K562 (cell line): ENCODE results near the gene ZBTB8B. TPM values are rescaled to one million over a fixed set of nuclear protein-coding genes. Genes with fewer than 3 reads are reported as not detected.

Experiments used
- AFF4 ChIP-seq: sonication (generic); formaldehyde crosslinking; IDR thresholded peaks from 2 replicates; pipeline ENCODE4 v1.8.0; 2023; ENCODE audit warnings: mild to moderate bottlenecking, missing genetic modification reagents
- CTBP1 ChIP-seq: fragments of 450-650 bp; IDR thresholded peaks from 2 replicates; pipeline ENCODE4 v1.6.1; 2016; ENCODE audit warnings: borderline replicate concordance
- CTCF ChIP-seq, 3 experiments: IDR thresholded peaks in 2 of 3; conservative IDR thresholded peaks in 1 of 3; 2 replicates each; pipeline ENCODE4 v1.5.1; 2011 to 2012; ENCODE audit warnings: low read length in 3 of 3, mild to moderate bottlenecking in 3 of 3, control low read depth in 2 of 3, improper control_type of control experiment in 1 of 3, inconsistent platforms in 1 of 3, low read depth in 1 of 3, mixed read lengths in 1 of 3, moderate library complexity in 1 of 3; ENCODE audit not compliant: insufficient read depth in 2 of 3
- CXXC5 ChIP-seq: fragments of 250-450 bp; sonication (Bioruptor Pico); IDR thresholded peaks from 2 replicates; pipeline ENCODE4 v1.8.0; 2022; ENCODE audit warnings: inconsistent platforms, mild to moderate bottlenecking, moderate library complexity
- DACH1 ChIP-seq: fragments of 450-650 bp; IDR thresholded peaks from 2 replicates; pipeline ENCODE4 v1.6.1; 2018; ENCODE audit not compliant: partially characterized antibody
- MCM2 ChIP-seq: fragments of 450-650 bp; IDR thresholded peaks from 2 replicates; pipeline ENCODE4 v1.6.1; 2017; ENCODE audit warnings: low read depth, mild to moderate bottlenecking
- NONO ChIP-seq, 2 experiments: fragments of 200-400 bp in 1 of 2; fragments of 450-650 bp in 1 of 2; formaldehyde crosslinking in 1 of 2; IDR thresholded peaks; 2 replicates each; pipeline ENCODE4 v1.6.1; 2017; ENCODE audit warnings: low read depth in 2 of 2, mild to moderate bottlenecking in 2 of 2, moderate library complexity in 2 of 2, low read length in 1 of 2
- ZNF609 ChIP-seq: sonication (generic); formaldehyde crosslinking; IDR thresholded peaks from 2 replicates; pipeline ENCODE4 v1.8.1; 2023; ENCODE audit warnings: missing genetic modification reagents, mild to moderate bottlenecking, borderline replicate concordance
- polyA plus RNA-seq, 8 experiments: library from polyadenylated mRNA; depleted of rRNA in 4 of 8; stranded (reverse) in 5 of 8; unstranded in 3 of 8; fragments of >200 nt; fragmentation: Nextera tagmentation in 2 of 8; fragmentation: Illumina TruSeq in 1 of 8; extraction: Ambion mirVana in 2 of 8; extraction: Trizol in 1 of 8; gene quantifications; 2 replicates each; pipeline versions ENCODE4 v1.2.1 to v1.2.3, GENCODE V29; 2011 to 2014; ENCODE audit warnings: inconsistent platforms in 1 of 8, missing spikeins in 1 of 8
- total RNA-seq, 7 experiments: library from RNA; depleted of rRNA in 6 of 7; stranded (reverse); fragments of >200 nt in 6 of 7; fragmentation: Illumina TruSeq in 2 of 7; extraction: Trizol in 2 of 7; gene quantifications; 2 replicates each; pipeline versions ENCODE4 v1.2.1 to v1.2.3, GENCODE V29; 2011 to 2021; ENCODE audit warnings: low replicate concordance in 1 of 7
- TF ChIP-seq, protein P1 (sequence below): fragments of 450-650 bp; formaldehyde crosslinking; IDR thresholded peaks from 2 replicates; pipeline ENCODE4 v1.4.0; 2022; ENCODE audit warnings: mild to moderate bottlenecking, moderate library complexity
- TF ChIP-seq, protein P2 (sequence below): fragments of 250-450 bp; sonication (Bioruptor Pico); IDR thresholded peaks from 2 replicates; pipeline ENCODE4 v1.5.0; 2021
- TF ChIP-seq, protein P3 (sequence below), 2 experiments: fragments of 450-650 bp in 1 of 2; sonication (generic) in 1 of 2; formaldehyde crosslinking in 1 of 2; IDR thresholded peaks in 1 of 2; conservative IDR thresholded peaks in 1 of 2; 2 replicates each; pipeline versions ENCODE4 v1.6.1 to v1.8.1; 2016 to 2023; ENCODE audit warnings: mild to moderate bottlenecking in 2 of 2, moderate library complexity in 2 of 2, inconsistent platforms in 1 of 2, missing genetic modification reagents in 1 of 2

ZBTB8B gene
- total and polyA plus RNA-seq, 9 of the 15 experiments (the other 6 are each of a cell fraction or from before 2014, with no cell fraction given): not detected

DNA sequence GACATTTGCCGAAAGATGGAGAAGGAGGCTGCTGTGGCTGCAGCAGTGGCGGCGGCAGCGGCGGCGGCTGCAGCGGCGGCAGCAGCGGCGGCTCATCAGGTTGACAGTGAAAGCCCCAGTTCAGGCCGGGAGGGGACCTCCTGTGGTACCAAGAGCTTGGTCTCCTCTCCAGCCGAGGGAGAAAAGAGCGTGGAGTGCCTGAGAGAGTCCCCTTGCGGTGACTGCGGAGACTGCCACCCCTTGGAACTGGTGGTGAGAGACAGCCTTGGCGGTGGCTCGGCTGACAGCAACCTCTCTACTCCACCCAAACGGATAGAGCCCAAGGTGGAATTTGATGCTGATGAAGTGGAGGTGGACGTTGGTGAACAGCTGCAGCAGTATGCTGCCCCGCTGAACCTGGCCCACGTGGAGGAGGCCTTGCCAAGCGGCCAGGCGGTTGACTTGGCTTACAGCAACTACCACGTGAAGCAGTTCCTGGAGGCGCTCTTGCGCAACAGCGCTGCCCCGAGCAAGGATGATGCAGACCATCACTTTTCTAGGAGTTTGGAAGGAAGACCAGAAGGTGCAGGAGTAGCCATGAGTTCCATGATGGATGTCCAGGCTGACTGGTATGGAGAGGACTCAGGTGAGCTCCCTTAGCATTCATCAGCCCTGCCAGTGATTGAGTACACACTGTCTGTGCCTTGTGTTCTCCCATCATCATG is 6.3 kb downstream of the ZBTB8B start (continued):
- TF ChIP-seq, protein P1, sequence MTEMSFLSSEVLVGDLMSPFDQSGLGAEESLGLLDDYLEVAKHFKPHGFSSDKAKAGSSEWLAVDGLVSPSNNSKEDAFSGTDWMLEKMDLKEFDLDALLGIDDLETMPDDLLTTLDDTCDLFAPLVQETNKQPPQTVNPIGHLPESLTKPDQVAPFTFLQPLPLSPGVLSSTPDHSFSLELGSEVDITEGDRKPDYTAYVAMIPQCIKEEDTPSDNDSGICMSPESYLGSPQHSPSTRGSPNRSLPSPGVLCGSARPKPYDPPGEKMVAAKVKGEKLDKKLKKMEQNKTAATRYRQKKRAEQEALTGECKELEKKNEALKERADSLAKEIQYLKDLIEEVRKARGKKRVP (CRISPR knock-in tag): no peak
- TF ChIP-seq CTBP1: peak; percentile 37; the same call in 1 of the 2 replicates
- TF ChIP-seq CTCF (IDR thresholded peaks at IDR 0.05 in 2 of 3, conservative IDR thresholded peaks at IDR 0.05 in 1 of 3; ENCODE audit: insufficient read depth in 2 of 3, low read depth in 1 of 3, low read length in 3 of 3): peak; percentile 78 to 90 (median 81)
- no peak for TF ChIP-seq DACH1
- no peak for TF ChIP-seq MCM2
- TF ChIP-seq CXXC5 (CRISPR knock-in tag): no peak
- TF ChIP-seq AFF4 (CRISPR knock-in tag): 0 out of 2 replicates have a peak, but pooled peaks have one; percentile 31
- TF ChIP-seq, protein P2, sequence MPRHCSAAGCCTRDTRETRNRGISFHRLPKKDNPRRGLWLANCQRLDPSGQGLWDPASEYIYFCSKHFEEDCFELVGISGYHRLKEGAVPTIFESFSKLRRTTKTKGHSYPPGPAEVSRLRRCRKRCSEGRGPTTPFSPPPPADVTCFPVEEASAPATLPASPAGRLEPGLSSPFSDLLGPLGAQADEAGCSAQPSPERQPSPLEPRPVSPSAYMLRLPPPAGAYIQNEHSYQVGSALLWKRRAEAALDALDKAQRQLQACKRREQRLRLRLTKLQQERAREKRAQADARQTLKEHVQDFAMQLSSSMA: no peak
- TF ChIP-seq, protein P3, sequence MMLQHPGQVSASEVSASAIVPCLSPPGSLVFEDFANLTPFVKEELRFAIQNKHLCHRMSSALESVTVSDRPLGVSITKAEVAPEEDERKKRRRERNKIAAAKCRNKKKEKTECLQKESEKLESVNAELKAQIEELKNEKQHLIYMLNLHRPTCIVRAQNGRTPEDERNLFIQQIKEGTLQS (IDR thresholded peaks at IDR 0.05): peak; percentile 29; the same call in 1 of the 2 replicates
- TF ChIP-seq, protein P3 (CRISPR knock-in tag; conservative IDR thresholded peaks at IDR 0.05): no peak
- no peak for TF ChIP-seq ZNF609
- TF ChIP-seq NONO (IDR thresholded peaks at IDR 0.05; ENCODE audit: low read depth in 2 of 2, low read length in 1 of 2): no peak
